ENCODE results near the gene JARID2. TPM values are rescaled to one million over a fixed set of nuclear protein-coding genes. Genes with fewer than 3 reads are reported as not detected.
A peak's percentile ranks its signal among the peaks of the same experiment; 100 is the strongest.

JARID2 gene
- total RNA-seq, 1 experiment from 2014 or later = 11.7 TPM

GRCh38 chr6:15484140-15484539 is 238.3 kb downstream of the JARID2 start:
- no peak for DNase-seq (ENCODE audit: low read depth)

DNA sequence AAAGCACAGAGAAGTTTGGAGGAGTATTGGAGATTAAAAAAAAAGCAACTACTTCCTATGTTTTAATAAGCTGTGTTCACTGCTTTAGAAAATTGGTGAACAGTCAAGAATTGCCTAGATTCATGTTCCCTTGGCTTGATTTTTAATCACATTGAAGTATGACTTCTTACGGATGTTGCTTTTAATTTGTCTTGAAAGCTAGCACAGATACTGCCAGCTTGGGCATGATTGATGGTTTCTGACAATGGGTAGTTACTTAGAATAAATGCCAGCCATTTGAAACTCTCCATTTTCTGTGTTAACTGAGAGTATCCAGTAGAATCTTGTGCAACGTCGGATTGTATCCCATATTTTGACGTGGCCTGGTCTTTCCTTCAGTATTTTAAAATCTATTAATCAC is 239.0 kb downstream of the JARID2 start:
- no peak for DNase-seq (ENCODE audit: low read depth)

DNA sequence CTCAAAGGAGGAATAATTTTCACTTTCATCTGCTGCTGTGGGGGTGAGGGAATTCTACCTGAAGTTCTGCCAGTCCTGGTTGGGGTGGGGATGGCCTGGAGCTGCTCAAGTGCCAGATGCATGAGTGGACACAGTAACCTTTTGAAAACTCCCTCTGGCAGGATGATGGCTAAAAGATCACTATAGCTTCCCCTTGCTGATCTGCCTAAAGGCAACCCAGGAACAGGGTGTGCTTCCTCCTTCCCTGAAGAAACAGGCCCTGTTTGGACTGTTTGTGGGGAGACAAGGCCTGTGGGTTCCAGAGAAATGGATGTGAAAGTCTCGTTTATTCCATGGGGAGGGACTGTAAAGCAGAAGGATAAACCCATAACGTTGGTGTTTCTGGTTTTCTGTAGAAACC is 240.1 kb downstream of the JARID2 start:
- DNase-seq (ENCODE audit: low read depth) = no peak

- no peak for DNase-seq (ENCODE audit: low read depth)
These were observed 241.4 kb downstream of the JARID2 start for GRCh38 chr6:15487262-15487661.

- no peak for DNase-seq (ENCODE audit: low read depth)
These were observed 243.5 kb downstream of the JARID2 start for GRCh38 chr6:15489261-15489962.

GRCh38 chr6:15490242-15491100 is 244.6 kb downstream of the JARID2 start:
- no peak for DNase-seq (ENCODE audit: low read depth)

- DNase-seq (ENCODE audit: low read depth) = peak; percentile 46
These were observed 245.6 kb downstream of the JARID2 start for GRCh38 chr6:15491255-15491985.

- no peak for DNase-seq (ENCODE audit: low read depth)
These were observed 246.1 kb downstream of the JARID2 start for GRCh38 chr6:15491986-15492269.

DNA sequence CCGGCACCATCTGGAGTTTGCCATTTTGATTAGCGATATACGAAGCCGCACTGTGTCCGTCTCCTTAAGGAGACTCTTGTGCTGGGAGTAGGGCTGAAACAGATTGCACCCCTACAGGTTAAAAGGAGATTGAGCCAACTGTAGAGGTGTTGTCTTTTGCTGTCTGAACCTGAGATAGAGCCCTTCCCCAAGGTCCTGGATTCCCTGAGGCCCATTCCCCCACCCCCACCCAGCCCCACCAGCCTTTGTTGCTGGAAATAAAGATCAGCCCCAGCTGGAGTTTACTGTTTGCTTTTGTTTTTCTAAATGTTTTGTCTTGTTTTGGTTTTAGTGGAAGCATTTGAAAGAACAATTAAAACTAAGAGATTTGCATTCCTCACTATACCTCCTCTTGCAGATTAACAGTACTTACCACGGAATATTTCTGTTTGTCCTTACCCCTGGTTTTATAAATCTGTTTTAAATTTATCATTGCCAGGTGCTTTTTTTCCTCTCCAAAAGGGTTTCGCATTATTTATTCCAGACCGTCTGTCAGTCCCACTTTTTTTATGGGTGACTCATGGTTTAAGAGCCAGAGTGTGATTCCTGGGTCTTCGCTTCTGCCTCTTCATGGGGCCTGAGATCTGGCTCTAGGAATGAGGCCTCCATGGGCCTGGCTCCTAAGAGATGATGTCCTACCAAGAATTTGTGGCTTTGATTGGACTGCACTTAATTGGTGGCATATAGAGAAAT is 247.7 kb downstream of the JARID2 start:
- no peak for DNase-seq (ENCODE audit: low read depth)

- DNase-seq (ENCODE audit: low read depth) = no peak
These were observed 249.6 kb downstream of the JARID2 start for GRCh38 chr6:15495375-15495901.

GRCh38 chr6:15496345-15497131 is 250.7 kb downstream of the JARID2 start:
- no peak for DNase-seq (ENCODE audit: low read depth)

DNA sequence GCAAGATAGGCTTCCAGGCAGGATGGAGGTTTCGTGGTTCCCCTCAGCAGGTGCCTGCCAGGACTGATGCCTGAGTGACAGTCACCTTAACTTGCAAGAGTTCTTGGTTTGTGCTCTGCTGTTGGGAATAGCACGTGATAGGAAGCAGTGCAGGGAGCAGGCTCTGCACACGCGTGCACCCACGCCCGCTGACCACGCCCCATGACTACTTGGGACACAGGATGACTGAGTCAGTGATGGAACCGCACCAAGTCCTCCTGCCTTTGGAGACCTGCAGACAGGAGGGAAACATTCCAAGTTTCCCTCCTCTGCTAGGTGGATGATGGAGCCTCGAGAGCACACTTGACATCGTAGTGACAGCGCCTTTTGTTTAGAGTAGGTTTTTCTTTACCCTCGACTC is 252.8 kb downstream of the JARID2 start:
- DNase-seq (ENCODE audit: low read depth) = peak; percentile 78

GRCh38 chr6:15499125-15499524 is 253.3 kb downstream of the JARID2 start:
- DNase-seq (ENCODE audit: low read depth) = no peak

DNA sequence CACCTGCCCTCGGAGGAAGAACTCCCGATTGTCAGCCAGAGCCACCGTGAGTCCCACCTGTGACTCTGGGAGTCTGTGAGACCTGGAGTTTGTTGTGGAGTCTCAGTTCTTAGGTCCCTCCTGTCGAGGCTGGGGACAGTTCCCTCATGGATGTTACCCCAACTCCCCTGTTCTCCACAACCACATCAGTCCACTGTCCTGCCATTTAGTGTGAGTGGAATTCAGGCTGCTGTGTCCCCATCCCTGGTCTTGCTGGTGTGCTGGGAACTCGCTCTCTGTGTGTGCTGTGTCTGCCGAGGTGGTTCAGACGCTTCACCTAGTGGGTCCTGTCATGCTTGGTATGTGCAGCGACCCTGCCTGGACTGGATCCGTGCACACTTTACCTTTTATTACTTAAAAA is 253.7 kb downstream of the JARID2 start:
- no peak for DNase-seq (ENCODE audit: low read depth)

- DNase-seq (ENCODE audit: low read depth) = no peak
These were observed 254.3 kb downstream of the JARID2 start for GRCh38 chr6:15500078-15500740.

- DNase-seq (ENCODE audit: low read depth) = no peak
These were observed 255.3 kb downstream of the JARID2 start for GRCh38 chr6:15500901-15501825.

GRCh38 chr6:15501826-15502445 is 256.1 kb downstream of the JARID2 start:
- DNase-seq (ENCODE audit: low read depth) = peak; percentile 50
